B cell (primary cell): ENCODE results near the gene DRICH1. TPM values are rescaled to one million over a fixed set of nuclear protein-coding genes. Genes with fewer than 3 reads are reported as not detected.
"Not testable (repeated sequence)": the region's sequence is repeated elsewhere in the genome, so short reads cannot be mapped to it uniquely, and the experiment has no call there.

Source experiments
- ATAC-seq: fragments of 200-7000 bp; cut with Tn5 transposase; one replicate; pipeline ENCODE4 v1.10.0; 2021; ENCODE audit warnings: low read depth, mild to moderate bottlenecking, moderate number of reproducible peaks, moderate library complexity
- CTCF ChIA-PET: fragments of 350-600 bp; sonication (Branson Sonifier 250); formaldehyde crosslinking; loops from one replicate; lab custom pipeline; 2021; ENCODE audit warnings: antibody characterized with exemption, inconsistent platforms; lab: Charles Lee
- POLR2A ChIA-PET: fragments of 350-600 bp; sonication (Branson Sonifier 250); formaldehyde crosslinking; loops from one replicate; lab custom pipeline; 2021; ENCODE audit warnings: antibody characterized with exemption; lab: Charles Lee
- DNase-seq: peaks from one replicate; pipeline ENCODE4 v3.0.0; 2013
- H2AFZ ChIP-seq: 2 replicates; pipeline ENCODE4 v1.6.1; 2012; ENCODE audit warnings: mild to moderate bottlenecking, low read depth, low read length; ENCODE audit not compliant: insufficient read depth, poor library complexity, severe bottlenecking
- H3K27ac ChIP-seq, 2 donors: 1 replicate in 1 of 2; 2 replicates in 1 of 2; pipeline ENCODE4 v1.5.1; 2012 to 2013; ENCODE audit warnings: low read length in 2 of 2, mild to moderate bottlenecking in 2 of 2, moderate library complexity in 1 of 2
- H3K27me3 ChIP-seq, 4 experiments: fragments of 200-600 bp in 1 of 4; sonication (generic) in 1 of 4; replicated peaks in 1 of 4; 1 replicate in 2 of 4; 2 replicates in 2 of 4; pipeline versions ENCODE4 v1.6.1 to v1.7.0; 2013 to 2016; ENCODE audit warnings: low read length in 3 of 4, mild to moderate bottlenecking in 2 of 4, mixed read lengths in 1 of 4, moderate library complexity in 1 of 4; ENCODE audit not compliant: insufficient read depth in 4 of 4, control insufficient read depth in 3 of 4; ENCODE audit errors: control extremely low read depth in 1 of 4
- H3K36me3 ChIP-seq, 2 experiments: replicated peaks in 1 of 2; 1 replicate in 1 of 2; 2 replicates in 1 of 2; pipeline versions ENCODE4 v1.6.1 to v1.7.1; 2013; ENCODE audit warnings: low read length in 1 of 2; ENCODE audit not compliant: insufficient read depth in 2 of 2, control insufficient read depth in 1 of 2; ENCODE audit errors: control extremely low read depth in 1 of 2, extremely low read depth in 1 of 2
- H3K4me1 ChIP-seq, 2 donors: fragments of 200-600 bp in 1 of 2; sonication (generic) in 1 of 2; 1 replicate in 1 of 2; 2 replicates in 1 of 2; pipeline versions ENCODE4 v1.5.1 to v1.6.1; 2013 to 2017; ENCODE audit warnings: low read length in 2 of 2; ENCODE audit not compliant: control insufficient read depth in 2 of 2, insufficient read depth in 2 of 2
- H3K4me2 ChIP-seq: replicated peaks from 2 replicates; pipeline ENCODE3; 2012; ENCODE audit warnings: mild to moderate bottlenecking, low read depth, low read length; ENCODE audit not compliant: poor library complexity, severe bottlenecking
- H3K4me3 ChIP-seq, 5 experiments: fragments of 200-600 bp in 1 of 5; sonication (generic) in 1 of 5; 1 replicate in 3 of 5; 2 replicates in 2 of 5; pipeline versions ENCODE4 v1.5.1 to v1.7.0; 2011 to 2016; ENCODE audit warnings: low read length in 4 of 5, mild to moderate bottlenecking in 4 of 5, low read depth in 2 of 5, control low read depth in 1 of 5, moderate library complexity in 1 of 5; ENCODE audit not compliant: insufficient read depth in 1 of 5; ENCODE audit errors: control extremely low read depth in 1 of 5, extremely low read depth in 1 of 5
- H3K79me2 ChIP-seq: fragments of 200-600 bp; sonication (generic); one replicate; pipeline ENCODE4 v1.6.0; 2016; ENCODE audit warnings: low read length; ENCODE audit not compliant: control insufficient read depth, insufficient read depth
- H3K9ac ChIP-seq: fragments of 200-600 bp; sonication (generic); 2 replicates; pipeline ENCODE4 v1.6.1; 2017; ENCODE audit warnings: mild to moderate bottlenecking, low read length, moderate library complexity
- H3K9me3 ChIP-seq, 3 donors: one replicate each; pipeline versions ENCODE4 v1.6.1 to v1.7.1; 2013; ENCODE audit warnings: low read length in 2 of 3; ENCODE audit not compliant: control insufficient read depth in 2 of 3, insufficient read depth in 1 of 3; ENCODE audit errors: control extremely low read depth in 1 of 3
- H4K20me1 ChIP-seq: 2 replicates; pipeline ENCODE4 v1.6.0; 2012; ENCODE audit warnings: mild to moderate bottlenecking, low read length; ENCODE audit not compliant: insufficient read depth, control insufficient read depth, poor library complexity, severe bottlenecking
- H3K27ac Mint-ChIP-seq: one replicate; pipeline ENCODE4 v1.8.0; 2021; ENCODE audit warnings: mixed read lengths
- H3K27me3 Mint-ChIP-seq: one replicate; pipeline ENCODE4 v1.8.0; 2021; ENCODE audit warnings: mixed read lengths
- H3K4me1 Mint-ChIP-seq: one replicate; pipeline ENCODE4 v1.8.0; 2021; ENCODE audit warnings: mixed read lengths
- H3K4me3 Mint-ChIP-seq: one replicate; pipeline ENCODE4 v1.8.0; 2021; ENCODE audit warnings: mixed read lengths
- H3K9me3 Mint-ChIP-seq: one replicate; pipeline ENCODE4 v1.8.0; 2022; ENCODE audit warnings: mixed read lengths; ENCODE audit not compliant: insufficient read depth
- EZH2 ChIP-seq: IDR thresholded peaks from 2 replicates; pipeline ENCODE4 v1.6.1; 2012; ENCODE audit warnings: borderline replicate concordance, low read depth, mild to moderate bottlenecking, moderate library complexity, low read length; ENCODE audit not compliant: insufficient read depth, poor library complexity, severe bottlenecking
- WGBS: methylation state at CpG from one replicate; pipeline ENCODE4 v1.1.5; 2013; ENCODE audit warnings: missing lambda C conversion rate; ENCODE audit not compliant: insufficient coverage; 5-methylcytosine and 5-hydroxymethylcytosine counted together
- intact Hi-C: fragments of 100-400 bp; cut with micrococcal nuclease; formaldehyde crosslinking; loops from one replicate; pipeline ENCODE4 v1.10.0; 2022
- polyA plus RNA-seq: library from polyadenylated mRNA; depleted of rRNA; stranded (reverse); fragments of >200 nt; gene quantifications from 2 replicates; pipeline ENCODE4 v1.2.3, GENCODE V29; 2012
- total RNA-seq, 2 donors: library from RNA; stranded (reverse); fragments of 120-200 nt in 1 of 2; gene quantifications; 1 replicate in 1 of 2; 2 replicates in 1 of 2; pipeline versions ENCODE4 v1.2.3 to v1.2.4, GENCODE V29; 2013 to 2022
- TF ChIP-seq, protein P1 (sequence below): fragments of 200-600 bp; IDR thresholded peaks from one replicate; pipeline ENCODE4 v1.8.0; 2022; ENCODE audit warnings: antibody characterized with exemption, mild to moderate bottlenecking

The DRICH1 gene
- total and polyA plus RNA-seq, 2 donors (not counting 1 experiment from before 2014, with no cell fraction given): 0.37 to 1.5 TPM

DNA sequence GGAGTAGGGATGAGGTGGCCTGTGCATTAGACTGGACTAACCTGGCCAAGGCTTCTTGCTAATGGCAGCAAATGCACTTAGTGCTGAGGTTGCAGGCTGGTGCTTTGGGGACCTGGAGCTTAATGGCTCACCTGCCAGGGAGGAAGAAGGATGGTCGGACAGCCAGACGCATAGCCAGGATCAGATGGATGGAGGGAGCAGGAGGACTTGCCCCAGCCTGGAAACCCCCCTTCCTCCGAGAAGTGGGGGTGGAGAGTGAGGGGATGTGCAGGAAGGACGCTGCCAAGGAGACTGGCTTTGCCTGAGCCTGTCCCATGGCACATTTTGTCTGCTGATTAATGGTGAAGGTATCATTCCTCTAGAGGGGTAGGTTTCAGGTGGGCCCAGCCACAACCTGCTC lies 69.9 kb downstream of the DRICH1 start:
- H4K20me1 ChIP-seq: no peaks in the 10 kb centered on the region
- H3K27me3 Mint-ChIP-seq: peaks cover 39% of the 10 kb centered on the region
- H3K4me1 ChIP-seq: peaks cover 8 to 10% of the 10 kb centered on the region in 2 donors
- H3K27ac Mint-ChIP-seq: no peak overlapping the region
- no peak overlapping the region for H3K9ac ChIP-seq
- ChIA-PET POLR2A (interaction anchor here (0.7 kb wide), 1 partner anchor 855 kb away, joined by 6 read pairs; no protein-coding TSS in a partner anchor), CTCF (no interaction called here)
- peaks cover 7% of the 10 kb centered on the region for H3K4me1 Mint-ChIP-seq
- peaks cover 0 to 30% (median 12%) of the 10 kb centered on the region in 4 experiments for H3K27me3 ChIP-seq
- peaks cover 0 to 10% (median 0%) of the 10 kb centered on the region in 3 donors for H3K9me3 ChIP-seq
- no peaks in the 10 kb centered on the region for H3K9me3 Mint-ChIP-seq
- no peak overlapping the region for H3K4me2 ChIP-seq
- no peak for ATAC-seq
- no peak overlapping the region for H2AFZ ChIP-seq
- H3K79me2 ChIP-seq: no peaks in the 10 kb centered on the region
- H3K27ac ChIP-seq: no peak overlapping the region
- H3K4me3 Mint-ChIP-seq: no peak overlapping the region
- no peak for TF ChIP-seq EZH2
- TF ChIP-seq, protein P1, sequence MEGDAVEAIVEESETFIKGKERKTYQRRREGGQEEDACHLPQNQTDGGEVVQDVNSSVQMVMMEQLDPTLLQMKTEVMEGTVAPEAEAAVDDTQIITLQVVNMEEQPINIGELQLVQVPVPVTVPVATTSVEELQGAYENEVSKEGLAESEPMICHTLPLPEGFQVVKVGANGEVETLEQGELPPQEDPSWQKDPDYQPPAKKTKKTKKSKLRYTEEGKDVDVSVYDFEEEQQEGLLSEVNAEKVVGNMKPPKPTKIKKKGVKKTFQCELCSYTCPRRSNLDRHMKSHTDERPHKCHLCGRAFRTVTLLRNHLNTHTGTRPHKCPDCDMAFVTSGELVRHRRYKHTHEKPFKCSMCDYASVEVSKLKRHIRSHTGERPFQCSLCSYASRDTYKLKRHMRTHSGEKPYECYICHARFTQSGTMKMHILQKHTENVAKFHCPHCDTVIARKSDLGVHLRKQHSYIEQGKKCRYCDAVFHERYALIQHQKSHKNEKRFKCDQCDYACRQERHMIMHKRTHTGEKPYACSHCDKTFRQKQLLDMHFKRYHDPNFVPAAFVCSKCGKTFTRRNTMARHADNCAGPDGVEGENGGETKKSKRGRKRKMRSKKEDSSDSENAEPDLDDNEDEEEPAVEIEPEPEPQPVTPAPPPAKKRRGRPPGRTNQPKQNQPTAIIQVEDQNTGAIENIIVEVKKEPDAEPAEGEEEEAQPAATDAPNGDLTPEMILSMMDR: no peak
- no peak for DNase-seq
- intact Hi-C loops: no loop called here
- no peaks in the 10 kb centered on the region for H3K36me3 ChIP-seq
- H3K4me3 ChIP-seq: no peak overlapping the region
- WGBS: 84% methylated on average over 4 of the region's 4 CpGs

DNA sequence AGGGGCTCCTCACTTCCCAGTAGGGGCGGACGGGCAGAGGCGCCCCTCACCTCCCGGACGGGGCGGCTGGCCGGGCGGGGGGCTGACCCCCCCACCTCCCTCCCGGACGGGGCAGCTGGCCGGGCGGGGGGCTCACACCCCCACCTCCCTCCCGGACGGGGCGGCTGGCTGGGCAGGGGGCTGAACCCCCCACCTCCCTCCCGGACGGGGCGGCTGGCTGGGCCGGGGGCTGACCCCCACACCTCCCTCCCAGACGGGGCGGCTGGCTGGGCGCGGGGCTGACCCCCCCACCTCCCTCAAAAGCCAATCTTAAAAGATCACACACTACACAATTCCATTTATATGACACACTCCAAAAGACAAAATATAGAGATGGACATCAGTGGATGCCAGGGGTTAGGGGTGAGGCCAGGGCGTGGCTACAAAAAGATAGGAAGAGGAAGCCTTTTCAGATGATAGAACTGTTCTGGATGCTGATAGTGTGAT lies 71.1 kb downstream of the DRICH1 start:
- H3K27ac Mint-ChIP-seq, POLR2A ChIA-PET, H3K4me1 ChIP-seq, H3K4me3 ChIP-seq, H3K9ac ChIP-seq, H3K36me3 ChIP-seq, H3K9me3 Mint-ChIP-seq, H3K4me1 Mint-ChIP-seq, H3K4me3 Mint-ChIP-seq, CTCF ChIA-PET, H2AFZ ChIP-seq, H3K79me2 ChIP-seq, H4K20me1 ChIP-seq, H3K9me3 ChIP-seq, H3K27ac ChIP-seq, ATAC-seq, H3K4me2 ChIP-seq, DNase-seq, intact Hi-C loops: not testable (repeated sequence)
- 89% methylated on average over 6 of the region's 24 CpGs for WGBS
- H3K27me3 Mint-ChIP-seq: peaks cover 35% of the 10 kb centered on the region
- peaks cover 0 to 20% (median 7%) of the 10 kb centered on the region in 4 experiments for H3K27me3 ChIP-seq

DNA sequence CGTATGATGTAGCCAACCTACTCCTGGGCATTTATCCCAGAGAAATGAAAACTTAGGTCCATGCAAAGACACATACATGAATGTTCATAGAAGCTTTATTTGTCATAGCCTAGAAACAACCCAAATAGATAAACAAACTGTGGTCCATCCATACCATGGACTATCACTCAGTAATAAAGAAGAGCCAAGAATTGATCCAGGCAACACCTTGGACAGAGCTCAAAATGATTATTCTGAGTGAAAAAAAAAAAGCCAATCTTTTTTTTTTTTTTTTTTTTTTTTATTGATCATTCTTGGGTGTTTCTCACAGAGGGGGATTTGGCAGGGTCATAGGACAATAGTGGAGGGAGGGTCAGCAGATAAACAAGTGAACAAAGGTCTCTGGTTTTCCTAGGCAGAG lies 71.9 kb downstream of the DRICH1 start:
- H3K27me3 ChIP-seq: peaks cover 0 to 18% (median 3%) of the 10 kb centered on the region in 4 experiments
- CTCF ChIA-PET: interaction anchor here (0.6 to 1.3 kb wide), 2 partner anchors 17 to 154 kb away, joined by 3 to 4 read pairs; no protein-coding TSS in a partner anchor
- intact Hi-C loops, H3K79me2 ChIP-seq, H3K9me3 Mint-ChIP-seq, H3K9ac ChIP-seq, H3K9me3 ChIP-seq, H3K36me3 ChIP-seq, ATAC-seq, H2AFZ ChIP-seq, H3K4me3 ChIP-seq, DNase-seq, H3K4me3 Mint-ChIP-seq, H3K4me1 Mint-ChIP-seq, H4K20me1 ChIP-seq, H3K27ac Mint-ChIP-seq, POLR2A ChIA-PET, H3K27ac ChIP-seq, H3K4me1 ChIP-seq, H3K4me2 ChIP-seq: not testable (repeated sequence)
- WGBS: no CpG with 5 or more reads among the region's 1 CpG
- peaks cover 29% of the 10 kb centered on the region for H3K27me3 Mint-ChIP-seq
